GM19467 (cell line): ENCODE results near the gene KRTAP10-7.
"Not testable (repeated sequence)": the region's sequence is repeated elsewhere in the genome, so short reads cannot be mapped to it uniquely, and the experiment has no call there.

Experiments used
- ATAC-seq: cut with Tn5 transposase; IDR thresholded peaks from one replicate; pipeline ENCODE4 v1.9.1; 2021; ENCODE audit warnings: mild to moderate bottlenecking, moderate library complexity; ENCODE audit not compliant: unreplicated experiment

The KRTAP10-7 gene

GRCh38 chr21:44609193-44609592 is 8.8 kb downstream of the KRTAP10-7 start:
- no peak for ATAC-seq

- not testable (repeated sequence) for ATAC-seq
These were observed 9.9 kb downstream of the KRTAP10-7 start for GRCh38 chr21:44610157-44610843.

GRCh38 chr21:44611551-44611950 is 11.2 kb downstream of the KRTAP10-7 start:
- ATAC-seq: no peak

- no peak for ATAC-seq
These were observed 11.7 kb downstream of the KRTAP10-7 start, which contains the start of gene KRTAP10-8 for GRCh38 chr21:44612029-44612486. Gene KRTAP10-8 (plus strand): TSS chr21:44612079. CDS start chr21:44612101, 22 bp downstream.

GRCh38 chr21:44612669-44613229 is 12.4 kb downstream of the KRTAP10-7 start:
- no peak for ATAC-seq

GRCh38 chr21:44613386-44614155 is 13.2 kb downstream of the KRTAP10-7 start:
- no peak for ATAC-seq

GRCh38 chr21:44614161-44614631 is 13.8 kb downstream of the KRTAP10-7 start:
- no peak for ATAC-seq

- ATAC-seq: no peak
These were observed 14.6 kb downstream of the KRTAP10-7 start for GRCh38 chr21:44614961-44615391.

GRCh38 chr21:44615466-44615865 is 15.1 kb downstream of the KRTAP10-7 start:
- ATAC-seq: no peak

- no peak for ATAC-seq
These were observed 15.7 kb downstream of the KRTAP10-7 start for GRCh38 chr21:44615911-44616590.

GRCh38 chr21:44616591-44616926 is 16.2 kb downstream of the KRTAP10-7 start:
- ATAC-seq: no peak

- no peak for ATAC-seq
These were observed 16.7 kb downstream of the KRTAP10-7 start for GRCh38 chr21:44617071-44617501.

GRCh38 chr21:44618504-44618903 is 18.1 kb downstream of the KRTAP10-7 start:
- ATAC-seq: no peak

- ATAC-seq: no peak
These were observed 18.5 kb downstream of the KRTAP10-7 start for GRCh38 chr21:44618909-44619308.

GRCh38 chr21:44619886-44620285 is 19.5 kb downstream of the KRTAP10-7 start:
- ATAC-seq: no peak

GRCh38 chr21:44623575-44623974 is 23.2 kb downstream of the KRTAP10-7 start:
- ATAC-seq: no peak

GRCh38 chr21:44625756-44626155 is 25.4 kb downstream of the KRTAP10-7 start:
- no peak for ATAC-seq

GRCh38 chr21:44626262-44626661 is 25.9 kb downstream of the KRTAP10-7 start:
- no peak for ATAC-seq

- ATAC-seq: no peak
These were observed 26.3 kb downstream of the KRTAP10-7 start, which contains the start of gene KRTAP10-9 for GRCh38 chr21:44626673-44627143. Gene KRTAP10-9 (plus strand): TSS chr21:44627093. CDS start chr21:44627172, 79 bp downstream.

GRCh38 chr21:44627181-44627822 is 26.9 kb downstream of the KRTAP10-7 start:
- not testable (repeated sequence) for ATAC-seq
